HCT116 (cell line): ENCODE results near the gene GNRHR.
A peak's percentile ranks its signal among the peaks of the same experiment; 100 is the strongest.

Source experiments
- EGR1 ChIP-seq: IDR thresholded peaks from 2 replicates; pipeline ENCODE4 v1.6.1; 2012; ENCODE audit warnings: low read depth
- EZH2 ChIP-seq: fragments of 200-600 bp; sonication (generic); IDR thresholded peaks from 2 replicates; pipeline ENCODE4 v1.6.1; 2017; ENCODE audit warnings: antibody characterized with exemption, mixed run types
- EZH2phosphoT487 ChIP-seq: fragments of 200-600 bp; IDR thresholded peaks from 2 replicates; pipeline ENCODE4 v1.6.1; 2018; ENCODE audit warnings: antibody characterized with exemption, borderline replicate concordance
- FOSL1 ChIP-seq: IDR thresholded peaks from 2 replicates; pipeline ENCODE4 v1.6.1; 2012; ENCODE audit warnings: low read depth
- POLR2A ChIP-seq: IDR thresholded peaks from 2 replicates; pipeline ENCODE4 v1.7.0; 2011; ENCODE audit warnings: borderline replicate concordance; ENCODE audit not compliant: insufficient read depth, insufficient read length; ENCODE audit errors: extremely low read depth
- POLR2AphosphoS5 ChIP-seq: IDR thresholded peaks from 2 replicates; pipeline ENCODE4 v1.6.1; 2011; ENCODE audit warnings: mild to moderate bottlenecking, low read depth, low read length, moderate library complexity
- RAD21 ChIP-seq: IDR thresholded peaks from 2 replicates; pipeline ENCODE4 v1.6.1; 2012; ENCODE audit warnings: low read depth, mild to moderate bottlenecking
- SRF ChIP-seq: IDR thresholded peaks from 2 replicates; pipeline ENCODE4 v1.6.1; 2012; ENCODE audit warnings: low read depth
- YY1 ChIP-seq: IDR thresholded peaks from 2 replicates; pipeline ENCODE4 v1.6.1; 2011; ENCODE audit warnings: low read length, low read depth, moderate library complexity, mild to moderate bottlenecking; ENCODE audit not compliant: insufficient replicate concordance; ENCODE audit errors: extremely low read depth
- ZNF274 ChIP-seq: fragments of 200-500 bp; sonication (Bioruptor generic); IDR thresholded peaks from 2 replicates; pipeline ENCODE4 v1.6.1; 2014; ENCODE audit warnings: mild to moderate bottlenecking, low read depth, low read length, inconsistent platforms
- TF ChIP-seq, protein P1 (sequence below), 3 experiments: fragments of 200-600 bp in 1 of 3; sonication (generic) in 1 of 3; IDR thresholded peaks in 2 of 3; conservative IDR thresholded peaks in 1 of 3; 2 replicates each; pipeline ENCODE4 v1.5.1; 2012 to 2017; ENCODE audit warnings: low read depth in 2 of 3, low read length in 2 of 3, antibody characterized with exemption in 1 of 3, borderline replicate concordance in 1 of 3, control low read depth in 1 of 3, mild to moderate bottlenecking in 1 of 3, mixed read lengths in 1 of 3, mixed run types in 1 of 3, moderate library complexity in 1 of 3; ENCODE audit not compliant: insufficient read depth in 1 of 3
- TF ChIP-seq, protein P2 (sequence below): IDR thresholded peaks from 2 replicates; pipeline ENCODE4 v1.6.1; 2011; ENCODE audit warnings: mild to moderate bottlenecking, low read length, moderate library complexity; ENCODE audit not compliant: insufficient replicate concordance; ENCODE audit errors: extremely low read depth
- TF ChIP-seq, protein P3 (sequence below): IDR thresholded peaks from 2 replicates; pipeline ENCODE4 v1.6.1; 2012
- TF ChIP-seq, protein P4 (sequence below): IDR thresholded peaks from 2 replicates; pipeline ENCODE4 v1.6.1; 2012; ENCODE audit warnings: low read depth

DNA sequence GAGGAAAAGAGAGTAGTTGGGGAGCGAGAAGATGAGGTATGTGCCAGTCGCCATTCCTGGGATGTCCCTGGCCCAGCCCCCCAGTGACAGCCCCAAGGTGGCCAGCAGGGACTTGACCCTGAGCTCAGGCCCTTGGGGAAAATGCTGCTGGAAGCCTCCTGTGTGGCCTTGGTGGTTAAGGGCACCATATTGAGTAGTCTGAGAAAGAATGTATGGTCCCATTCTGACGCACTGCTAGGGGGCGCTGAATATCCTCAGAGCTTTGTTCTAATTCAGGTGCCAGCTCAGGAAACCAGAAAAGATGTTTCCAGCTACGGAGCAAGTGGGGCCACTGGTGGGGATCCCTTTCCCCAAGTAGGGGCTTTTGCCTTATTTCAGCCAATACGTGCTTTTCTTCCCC, 39.2 kb downstream of the GNRHR start:
- no peak for TF ChIP-seq POLR2AphosphoS5
- no peak for TF ChIP-seq EZH2
- TF ChIP-seq YY1: no peak
- TF ChIP-seq EZH2phosphoT487: no peak
- TF ChIP-seq FOSL1: no peak
- TF ChIP-seq, protein P1, sequence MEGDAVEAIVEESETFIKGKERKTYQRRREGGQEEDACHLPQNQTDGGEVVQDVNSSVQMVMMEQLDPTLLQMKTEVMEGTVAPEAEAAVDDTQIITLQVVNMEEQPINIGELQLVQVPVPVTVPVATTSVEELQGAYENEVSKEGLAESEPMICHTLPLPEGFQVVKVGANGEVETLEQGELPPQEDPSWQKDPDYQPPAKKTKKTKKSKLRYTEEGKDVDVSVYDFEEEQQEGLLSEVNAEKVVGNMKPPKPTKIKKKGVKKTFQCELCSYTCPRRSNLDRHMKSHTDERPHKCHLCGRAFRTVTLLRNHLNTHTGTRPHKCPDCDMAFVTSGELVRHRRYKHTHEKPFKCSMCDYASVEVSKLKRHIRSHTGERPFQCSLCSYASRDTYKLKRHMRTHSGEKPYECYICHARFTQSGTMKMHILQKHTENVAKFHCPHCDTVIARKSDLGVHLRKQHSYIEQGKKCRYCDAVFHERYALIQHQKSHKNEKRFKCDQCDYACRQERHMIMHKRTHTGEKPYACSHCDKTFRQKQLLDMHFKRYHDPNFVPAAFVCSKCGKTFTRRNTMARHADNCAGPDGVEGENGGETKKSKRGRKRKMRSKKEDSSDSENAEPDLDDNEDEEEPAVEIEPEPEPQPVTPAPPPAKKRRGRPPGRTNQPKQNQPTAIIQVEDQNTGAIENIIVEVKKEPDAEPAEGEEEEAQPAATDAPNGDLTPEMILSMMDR (IDR thresholded peaks at IDR 0.05 in 2 of 3, conservative IDR thresholded peaks at IDR 0.05 in 1 of 3; ENCODE audit: borderline replicate concordance in 1 of 3, insufficient read depth in 1 of 3, low read depth in 2 of 3, low read length in 2 of 3): peak in 1 of 3 experiments; percentile 25; a peak in 2 of 6 replicates
- no peak for TF ChIP-seq RAD21
- no peak for TF ChIP-seq EGR1
- TF ChIP-seq, protein P2, sequence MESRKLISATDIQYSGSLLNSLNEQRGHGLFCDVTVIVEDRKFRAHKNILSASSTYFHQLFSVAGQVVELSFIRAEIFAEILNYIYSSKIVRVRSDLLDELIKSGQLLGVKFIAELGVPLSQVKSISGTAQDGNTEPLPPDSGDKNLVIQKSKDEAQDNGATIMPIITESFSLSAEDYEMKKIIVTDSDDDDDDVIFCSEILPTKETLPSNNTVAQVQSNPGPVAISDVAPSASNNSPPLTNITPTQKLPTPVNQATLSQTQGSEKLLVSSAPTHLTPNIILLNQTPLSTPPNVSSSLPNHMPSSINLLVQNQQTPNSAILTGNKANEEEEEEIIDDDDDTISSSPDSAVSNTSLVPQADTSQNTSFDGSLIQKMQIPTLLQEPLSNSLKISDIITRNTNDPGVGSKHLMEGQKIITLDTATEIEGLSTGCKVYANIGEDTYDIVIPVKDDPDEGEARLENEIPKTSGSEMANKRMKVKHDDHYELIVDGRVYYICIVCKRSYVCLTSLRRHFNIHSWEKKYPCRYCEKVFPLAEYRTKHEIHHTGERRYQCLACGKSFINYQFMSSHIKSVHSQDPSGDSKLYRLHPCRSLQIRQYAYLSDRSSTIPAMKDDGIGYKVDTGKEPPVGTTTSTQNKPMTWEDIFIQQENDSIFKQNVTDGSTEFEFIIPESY: no peak
- no peak for TF ChIP-seq POLR2A
- TF ChIP-seq ZNF274: no peak
- TF ChIP-seq SRF: no peak
- TF ChIP-seq, protein P3, sequence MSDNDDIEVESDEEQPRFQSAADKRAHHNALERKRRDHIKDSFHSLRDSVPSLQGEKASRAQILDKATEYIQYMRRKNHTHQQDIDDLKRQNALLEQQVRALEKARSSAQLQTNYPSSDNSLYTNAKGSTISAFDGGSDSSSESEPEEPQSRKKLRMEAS: no peak
- TF ChIP-seq, protein P4, sequence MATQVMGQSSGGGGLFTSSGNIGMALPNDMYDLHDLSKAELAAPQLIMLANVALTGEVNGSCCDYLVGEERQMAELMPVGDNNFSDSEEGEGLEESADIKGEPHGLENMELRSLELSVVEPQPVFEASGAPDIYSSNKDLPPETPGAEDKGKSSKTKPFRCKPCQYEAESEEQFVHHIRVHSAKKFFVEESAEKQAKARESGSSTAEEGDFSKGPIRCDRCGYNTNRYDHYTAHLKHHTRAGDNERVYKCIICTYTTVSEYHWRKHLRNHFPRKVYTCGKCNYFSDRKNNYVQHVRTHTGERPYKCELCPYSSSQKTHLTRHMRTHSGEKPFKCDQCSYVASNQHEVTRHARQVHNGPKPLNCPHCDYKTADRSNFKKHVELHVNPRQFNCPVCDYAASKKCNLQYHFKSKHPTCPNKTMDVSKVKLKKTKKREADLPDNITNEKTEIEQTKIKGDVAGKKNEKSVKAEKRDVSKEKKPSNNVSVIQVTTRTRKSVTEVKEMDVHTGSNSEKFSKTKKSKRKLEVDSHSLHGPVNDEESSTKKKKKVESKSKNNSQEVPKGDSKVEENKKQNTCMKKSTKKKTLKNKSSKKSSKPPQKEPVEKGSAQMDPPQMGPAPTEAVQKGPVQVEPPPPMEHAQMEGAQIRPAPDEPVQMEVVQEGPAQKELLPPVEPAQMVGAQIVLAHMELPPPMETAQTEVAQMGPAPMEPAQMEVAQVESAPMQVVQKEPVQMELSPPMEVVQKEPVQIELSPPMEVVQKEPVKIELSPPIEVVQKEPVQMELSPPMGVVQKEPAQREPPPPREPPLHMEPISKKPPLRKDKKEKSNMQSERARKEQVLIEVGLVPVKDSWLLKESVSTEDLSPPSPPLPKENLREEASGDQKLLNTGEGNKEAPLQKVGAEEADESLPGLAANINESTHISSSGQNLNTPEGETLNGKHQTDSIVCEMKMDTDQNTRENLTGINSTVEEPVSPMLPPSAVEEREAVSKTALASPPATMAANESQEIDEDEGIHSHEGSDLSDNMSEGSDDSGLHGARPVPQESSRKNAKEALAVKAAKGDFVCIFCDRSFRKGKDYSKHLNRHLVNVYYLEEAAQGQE: no peak
